GM21423 (cell line): Measurements from ENCODE around the gene RMDN2.

Experiments used
- ATAC-seq: cut with Tn5 transposase; IDR thresholded peaks from one replicate; pipeline ENCODE4 v1.9.1; 2021; ENCODE audit warnings: mild to moderate bottlenecking, moderate library complexity; ENCODE audit not compliant: unreplicated experiment

RMDN2 gene

GRCh38 chr2:38037325-38037724, 112.2 kb downstream of the RMDN2 start:
- ATAC-seq, result no peak

DNA sequence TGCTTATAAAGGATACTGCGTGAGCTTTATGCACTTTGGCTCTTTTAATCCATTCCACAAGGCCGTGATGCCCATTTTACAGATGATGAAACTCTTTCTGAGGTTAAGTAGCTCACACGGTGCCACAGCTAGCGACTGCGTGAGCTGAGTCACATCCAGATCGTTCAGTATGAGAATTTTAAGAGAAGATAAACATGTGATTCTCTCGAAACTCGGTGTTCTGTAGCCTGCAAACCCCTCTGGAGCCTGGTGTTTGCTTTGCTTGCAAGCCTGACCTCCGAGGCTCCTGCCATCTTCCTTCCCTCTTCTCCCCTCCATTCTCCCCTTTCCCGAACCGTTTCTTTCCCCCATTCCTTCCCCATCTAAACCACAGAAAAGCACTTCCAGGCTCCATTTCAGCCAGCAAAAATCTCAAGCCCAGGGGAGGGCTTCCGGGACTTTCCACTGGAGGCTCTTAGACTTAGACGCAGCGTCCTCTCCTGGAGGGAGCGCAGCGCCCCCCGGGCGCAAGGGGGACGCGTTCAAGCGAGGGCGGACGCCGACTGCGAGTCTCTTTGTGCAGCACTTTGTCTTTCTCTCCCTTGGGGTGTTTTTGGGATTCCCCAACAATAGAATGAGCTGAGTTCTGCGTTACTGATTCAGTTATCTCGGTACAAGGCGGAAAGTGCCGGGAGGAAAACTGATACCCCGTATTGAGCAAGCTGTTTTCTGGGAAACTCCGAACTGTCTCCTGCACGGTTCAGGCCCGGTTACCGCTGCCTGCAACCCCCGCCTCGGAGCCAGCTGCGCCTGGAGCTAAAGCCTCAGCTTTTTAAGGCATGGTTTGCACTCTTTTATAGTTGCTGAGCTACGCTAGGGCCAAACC, 112.9 kb downstream of the RMDN2 start:
- peak; percentile 77 for ATAC-seq

DNA sequence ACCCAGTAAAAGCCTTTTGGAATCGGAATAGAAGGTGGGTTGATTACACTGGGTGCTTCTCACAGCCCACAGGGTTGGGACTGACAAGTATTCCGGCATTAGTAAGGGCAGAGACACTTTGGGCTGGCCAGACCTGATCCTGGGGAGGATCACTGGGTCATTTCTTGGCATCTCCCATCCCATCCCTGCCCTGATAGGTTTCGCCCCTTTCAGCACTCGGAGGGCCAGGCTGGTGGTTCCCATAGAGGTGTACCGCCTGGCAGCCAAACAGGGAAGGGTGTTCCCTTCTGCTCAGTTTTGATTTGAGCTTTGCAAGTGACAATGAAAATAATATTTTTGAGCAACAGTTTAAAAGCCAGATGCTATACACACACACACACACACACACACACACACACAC, 113.6 kb downstream of the RMDN2 start:
- no peak for ATAC-seq

DNA sequence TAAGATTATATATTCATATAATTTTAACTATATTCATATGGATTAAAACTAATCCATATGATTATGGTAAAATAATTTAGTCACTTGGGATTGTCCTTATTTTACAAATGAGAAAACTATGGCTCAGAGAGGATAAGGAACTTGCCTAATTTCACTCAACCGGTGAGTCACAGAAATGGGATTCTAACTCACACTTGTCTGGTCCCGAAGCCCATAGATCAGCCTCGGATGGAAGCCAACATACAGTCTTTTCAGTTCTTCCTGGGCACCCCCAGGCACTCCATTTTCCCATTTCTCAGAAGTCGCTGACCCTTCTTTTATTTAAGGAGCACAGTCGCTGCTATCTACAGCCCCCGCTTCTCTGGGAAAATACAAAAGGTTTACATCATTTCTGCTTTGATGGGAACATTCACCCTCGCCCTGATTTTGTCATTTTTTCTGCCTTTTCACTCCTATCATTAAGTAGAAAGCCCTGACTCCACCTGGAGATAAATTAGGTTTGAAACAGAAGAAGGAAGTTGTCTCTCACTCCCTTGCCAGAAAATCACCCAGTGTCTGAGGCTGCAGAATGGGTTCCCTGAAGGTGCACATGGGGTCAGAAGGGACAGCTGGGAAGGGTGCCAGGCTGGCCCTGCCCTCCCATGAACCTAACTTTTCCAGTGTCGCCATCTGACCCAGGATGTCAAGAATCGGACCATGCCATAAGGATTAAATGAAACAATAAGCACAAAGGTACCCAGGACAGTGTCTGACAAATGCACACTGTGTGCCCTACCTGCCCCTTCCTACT, 114.2 kb downstream of the RMDN2 start:
- no peak for ATAC-seq

DNA sequence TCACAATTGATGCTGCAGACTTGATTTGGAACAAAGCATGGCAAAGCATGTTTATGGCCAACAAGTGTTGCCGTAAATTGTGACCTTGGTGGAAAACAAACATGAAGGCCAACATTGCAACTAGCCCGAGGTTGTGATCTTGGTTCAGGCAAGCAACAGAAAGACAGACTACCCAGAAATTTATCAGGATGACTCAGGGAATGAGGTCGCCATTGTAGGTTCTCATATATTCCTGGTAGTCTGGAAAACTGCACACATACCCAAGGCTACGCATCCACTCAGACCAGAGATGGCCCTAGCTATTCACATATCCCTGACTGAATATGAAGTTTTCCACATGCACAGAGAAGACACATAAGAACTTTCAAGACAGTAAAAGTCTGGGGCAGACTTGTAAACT, 120.7 kb downstream of the RMDN2 start:
- no peak for ATAC-seq

DNA sequence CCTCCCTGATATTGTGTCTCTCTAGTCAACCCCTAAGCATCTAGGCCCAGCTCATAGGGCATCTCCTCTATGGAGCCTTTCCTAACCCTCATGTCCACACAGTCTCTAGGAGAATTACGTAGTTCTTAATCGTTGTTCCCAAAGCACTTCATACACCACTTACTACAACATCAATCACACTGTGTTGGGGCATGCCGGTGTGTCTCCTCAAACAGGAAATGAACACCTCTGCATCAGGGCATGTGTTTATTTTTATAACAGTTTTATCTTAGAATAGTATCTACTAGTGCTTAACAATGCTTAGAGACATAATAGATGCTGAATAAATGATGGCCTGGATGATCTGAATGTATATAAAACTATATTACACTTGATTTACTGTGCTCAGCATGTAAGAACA, 131.1 kb downstream of the RMDN2 start:
- no peak for ATAC-seq

- ATAC-seq, result no peak
Observed at GRCh38 chr2:38057651-38058410, 132.7 kb downstream of the RMDN2 start.

- ATAC-seq, result no peak
Observed at GRCh38 chr2:38060236-38061018, 135.3 kb downstream of the RMDN2 start.

GRCh38 chr2:38064801-38065501, 139.9 kb downstream of the RMDN2 start:
- no peak for ATAC-seq

DNA sequence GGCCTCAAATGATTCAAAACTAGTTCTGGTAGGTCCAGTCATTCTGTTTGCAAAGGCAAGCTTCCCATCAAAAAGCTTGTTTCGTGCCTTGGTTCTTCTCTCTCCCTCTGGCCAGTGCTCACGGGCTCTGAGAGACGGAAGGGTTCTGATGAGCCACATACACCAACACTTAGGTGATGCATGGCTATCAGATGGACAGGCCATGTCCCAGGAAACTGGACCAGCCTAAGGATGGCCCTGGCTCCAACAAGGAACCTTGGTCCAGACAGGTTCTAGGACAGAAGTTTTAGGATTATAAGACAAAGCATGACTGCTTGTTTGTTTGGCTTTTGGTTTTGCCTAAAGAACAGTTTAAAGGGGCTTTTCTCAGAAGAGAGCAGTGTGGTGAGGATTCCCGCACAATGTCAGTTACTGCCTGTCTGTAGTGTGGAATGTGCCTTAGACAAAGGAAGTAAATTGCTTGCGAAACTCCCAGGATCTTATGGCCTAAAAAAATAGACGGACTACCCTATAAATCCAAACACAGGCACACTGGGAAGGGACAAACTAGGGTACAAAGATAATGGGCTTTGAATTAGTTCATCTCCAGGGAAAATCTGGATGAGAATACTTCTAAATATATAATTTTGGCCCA, 140.5 kb downstream of the RMDN2 start:
- ATAC-seq, result no peak

- ATAC-seq, result no peak
Observed at GRCh38 chr2:38066421-38067115, 141.5 kb downstream of the RMDN2 start.
